ENCODE results near the gene SCN9A. TPM values are rescaled to one million over a fixed set of nuclear protein-coding genes. Genes with fewer than 3 reads are reported as not detected.

The SCN9A gene
- total and polyA plus RNA-seq, 12 donors = 0.30 to 7.9 (median 1.7) TPM

GRCh38 chr2:166335284-166335683 lies 40.5 kb downstream of the SCN9A start:
- no peak overlapping the region for H3K27ac ChIP-seq
- H3K36me3 ChIP-seq (replicated peaks in 1 of 2) = no peaks in the 10 kb centered on the region
- TF ChIP-seq POLR2A (IDR thresholded peaks at IDR 0.05) = no peak
- no peak for TF ChIP-seq CTCF (IDR thresholded peaks at IDR 0.05)
- no peak overlapping the region for H3K4me3 ChIP-seq
- no peak for DNase-seq
- H3K27me3 ChIP-seq = no peaks in the 10 kb centered on the region
- no peaks in the 10 kb centered on the region for H3K9me3 ChIP-seq (replicated peaks in 1 of 3)
- H3K4me1 ChIP-seq (replicated peaks in 1 of 2) = no peaks in the 10 kb centered on the region
- 15 to 28% (median 21%) methylated on average over 3 of the region's 3 CpGs for WGBS, 4 donors
- intact Hi-C loops (cut with DNase I) = no loop called here

- Histone ChIP-seq H3K27ac (no peak overlapping the region), H3K4me1 (replicated peaks in 1 of 2) (no peaks in the 10 kb centered on the region), H3K9me3 (replicated peaks in 1 of 3) (no peaks in the 10 kb centered on the region), H3K4me3 (no peak overlapping the region), H3K36me3 (replicated peaks in 1 of 2) (no peaks in the 10 kb centered on the region), H3K27me3 (no peaks in the 10 kb centered on the region)
- DNase-seq = no peak
- intact Hi-C loops (cut with DNase I) = no loop called here
- TF ChIP-seq CTCF (IDR thresholded peaks at IDR 0.05) = no peak
- TF ChIP-seq POLR2A (IDR thresholded peaks at IDR 0.05) = no peak
These were observed 40.9 kb downstream of the SCN9A start for GRCh38 chr2:166334805-166335204.

- Histone ChIP-seq H3K9me3 (replicated peaks in 1 of 3) (no peaks in the 10 kb centered on the region), H3K4me3 (no peak overlapping the region), H3K4me1 (replicated peaks in 1 of 2) (no peaks in the 10 kb centered on the region), H3K36me3 (replicated peaks in 1 of 2) (no peaks in the 10 kb centered on the region), H3K27ac (no peak overlapping the region), H3K27me3 (no peaks in the 10 kb centered on the region)
- WGBS, 4 donors = 58 to 73% (median 70%) methylated on average over 2 of the region's 2 CpGs
- intact Hi-C loops (cut with DNase I) = no loop called here
- no peak for DNase-seq
- no peak for TF ChIP-seq CTCF (IDR thresholded peaks at IDR 0.05)
- TF ChIP-seq POLR2A (IDR thresholded peaks at IDR 0.05) = no peak
These were observed 41.9 kb downstream of the SCN9A start for GRCh38 chr2:166333801-166334200.

- no peak for DNase-seq
- Histone ChIP-seq H3K36me3 (replicated peaks in 1 of 2) (no peaks in the 10 kb centered on the region), H3K27ac (no peak overlapping the region), H3K27me3 (no peaks in the 10 kb centered on the region), H3K9me3 (replicated peaks in 1 of 3) (no peaks in the 10 kb centered on the region), H3K4me1 (replicated peaks in 1 of 2) (no peaks in the 10 kb centered on the region), H3K4me3 (no peak overlapping the region)
- TF ChIP-seq POLR2A (IDR thresholded peaks at IDR 0.05) (no peak), CTCF (IDR thresholded peaks at IDR 0.05) (no peak)
- intact Hi-C loops (cut with DNase I) = no loop called here
These were observed 43.6 kb downstream of the SCN9A start for GRCh38 chr2:166332106-166332505.

All from adrenal gland (tissue), 12 donors.